Osteoblast (primary cell): ENCODE measurements around the gene DMGDH. TPM values are rescaled to one million over a fixed set of nuclear protein-coding genes. Genes with fewer than 3 reads are reported as not detected.

Experiments
- DNase-seq: peaks from one replicate; pipeline ENCODE4 v3.0.0; 2011; ENCODE audit warnings: low spot score, mixed read lengths; ENCODE audit not compliant: insufficient read length; ENCODE audit errors: missing footprints
- H2AFZ ChIP-seq: 2 replicates; pipeline ENCODE4 v1.6.0; 2011; ENCODE audit warnings: mild to moderate bottlenecking, low read length
- H3K27ac ChIP-seq: 2 replicates; pipeline ENCODE4 v1.5.1; 2011; ENCODE audit warnings: mild to moderate bottlenecking, low read depth, low read length, moderate library complexity
- H3K27me3 ChIP-seq: 2 replicates; pipeline ENCODE4 v1.6.0; 2012; ENCODE audit warnings: mild to moderate bottlenecking, control low read depth, inconsistent platforms, low read length, moderate library complexity; ENCODE audit not compliant: insufficient read depth
- H3K36me3 ChIP-seq: 2 replicates; pipeline ENCODE4 v1.5.1; 2011; ENCODE audit warnings: mild to moderate bottlenecking, low read length, control low read depth, moderate library complexity; ENCODE audit not compliant: insufficient read depth
- H3K4me1 ChIP-seq: 2 replicates; pipeline ENCODE4 v1.5.1; 2011; ENCODE audit warnings: mild to moderate bottlenecking, low read length, control low read depth, moderate library complexity; ENCODE audit not compliant: insufficient read depth
- H3K4me2 ChIP-seq: 2 replicates; pipeline ENCODE4 v1.6.0; 2011; ENCODE audit warnings: mild to moderate bottlenecking, low read length; ENCODE audit not compliant: insufficient read depth
- H3K4me3 ChIP-seq: fragments of 200-600 bp; sonication (generic); 3 replicates; pipeline ENCODE4 v1.5.1; 2012; ENCODE audit warnings: mild to moderate bottlenecking, low read length, inconsistent platforms; ENCODE audit not compliant: insufficient read depth
- H3K79me2 ChIP-seq: 2 replicates; pipeline ENCODE4 v1.6.0; 2012; ENCODE audit warnings: mild to moderate bottlenecking, low read length, control low read depth, inconsistent platforms; ENCODE audit not compliant: insufficient read depth
- H3K9me3 ChIP-seq: 2 replicates; pipeline ENCODE4 v1.5.1; 2011; ENCODE audit warnings: low read depth, low read length, control low read depth
- H4K20me1 ChIP-seq: 2 replicates; pipeline ENCODE4 v1.6.0; 2012; ENCODE audit warnings: mild to moderate bottlenecking, low read length, control low read depth; ENCODE audit not compliant: insufficient read depth
- CTCF ChIP-seq: IDR thresholded peaks from 2 replicates; pipeline ENCODE4 v1.5.1; 2011; ENCODE audit warnings: mild to moderate bottlenecking, low read depth, low read length, moderate library complexity; ENCODE audit errors: extremely low read depth
- total RNA-seq: library from RNA; depleted of rRNA; stranded (reverse); fragments of >200 nt; gene quantifications from 2 replicates; pipeline ENCODE4 v1.2.3, GENCODE V29; 2012

DMGDH gene
- total RNA-seq, 1 donor = 7.2 TPM

GRCh38 chr5:78971998-78972397 is 97.5 kb downstream of the DMGDH start:
- Histone ChIP-seq H3K27ac (no peak overlapping the region), H3K4me3 (no peak overlapping the region), H2AFZ (no peak overlapping the region), H3K27me3 (no peaks in the 10 kb centered on the region), H3K4me1 (peaks cover 8% of the 10 kb centered on the region), H4K20me1 (no peaks in the 10 kb centered on the region), H3K4me2 (no peak overlapping the region), H3K36me3 (no peaks in the 10 kb centered on the region), H3K9me3 (no peaks in the 10 kb centered on the region), H3K79me2 (peaks cover 40% of the 10 kb centered on the region)
- no peak for DNase-seq
- no peak for TF ChIP-seq CTCF

- peaks cover 19% of the 10 kb centered on the region for H3K79me2 ChIP-seq
- TF ChIP-seq CTCF = no peak
- H2AFZ ChIP-seq = no peak overlapping the region
- no peak overlapping the region for H3K4me2 ChIP-seq
- DNase-seq = no peak
- peaks cover 6% of the 10 kb centered on the region for H3K36me3 ChIP-seq
- no peaks in the 10 kb centered on the region for H4K20me1 ChIP-seq
- H3K27ac ChIP-seq = no peak overlapping the region
- H3K27me3 ChIP-seq = no peaks in the 10 kb centered on the region
- no peak overlapping the region for H3K4me3 ChIP-seq
- H3K9me3 ChIP-seq = no peaks in the 10 kb centered on the region
- H3K4me1 ChIP-seq = peaks cover 8% of the 10 kb centered on the region
These were observed 100.7 kb downstream of the DMGDH start for GRCh38 chr5:78968781-78969180.

- no peak overlapping the region for H3K27ac ChIP-seq
- no peaks in the 10 kb centered on the region for H3K79me2 ChIP-seq
- no peaks in the 10 kb centered on the region for H3K9me3 ChIP-seq
- no peak for DNase-seq
- H3K4me2 ChIP-seq = no peak overlapping the region
- peaks cover 6% of the 10 kb centered on the region for H3K36me3 ChIP-seq
- H4K20me1 ChIP-seq = no peaks in the 10 kb centered on the region
- no peak overlapping the region for H3K4me3 ChIP-seq
- no peaks in the 10 kb centered on the region for H3K4me1 ChIP-seq
- peak; percentile 50 for TF ChIP-seq CTCF
- H3K27me3 ChIP-seq = no peaks in the 10 kb centered on the region
- no peak overlapping the region for H2AFZ ChIP-seq
These were observed 104.6 kb downstream of the DMGDH start for GRCh38 chr5:78964889-78965288.

- Histone ChIP-seq H4K20me1 (no peaks in the 10 kb centered on the region), H3K36me3 (peaks cover 6% of the 10 kb centered on the region), H3K27ac (no peak overlapping the region), H3K27me3 (no peaks in the 10 kb centered on the region), H3K4me1 (no peaks in the 10 kb centered on the region), H3K4me2 (no peak overlapping the region), H3K4me3 (no peak overlapping the region), H2AFZ (no peak overlapping the region), H3K79me2 (no peaks in the 10 kb centered on the region), H3K9me3 (no peaks in the 10 kb centered on the region)
- TF ChIP-seq CTCF = no peak
- DNase-seq = no peak
These were observed 107.7 kb downstream of the DMGDH start for GRCh38 chr5:78961743-78962142.
